H1 (cell line): ENCODE data around the gene RASSF5. TPM values are rescaled to one million over a fixed set of nuclear protein-coding genes. Genes with fewer than 3 reads are reported as not detected.

Experiments
- CTCF ChIA-PET: fragments of 300-600 bp; sonication (Branson Sonifier 250); formaldehyde crosslinking; loops from one replicate; lab custom pipeline; 2021; ENCODE audit not compliant: partially characterized antibody; lab: Charles Lee
- POLR2A ChIA-PET: fragments of 300-600 bp; sonication (Branson Sonifier 250); formaldehyde crosslinking; loops from one replicate; lab custom pipeline; 2021; ENCODE audit warnings: inconsistent platforms; ENCODE audit not compliant: partially characterized antibody; lab: Charles Lee
- DNase-seq, 2 experiments: peaks; one replicate each; pipeline versions ENCODE4 v3.0.0 to v3.0.0-alpha.2; 2010 to 2022; ENCODE audit warnings: low spot score in 2 of 2, low read depth in 1 of 2, mixed read lengths in 1 of 2
- FAIRE-seq: peaks from 2 replicates; lab custom pipeline; 2011; peaks lifted over from hg19 to GRCh38; lab: Jason Lieb, UNC
- H2AFZ ChIP-seq: 2 replicates; pipeline ENCODE4 v1.8.1; 2012; ENCODE audit warnings: low read length, inconsistent platforms
- H2AK5ac ChIP-seq: 2 replicates; pipeline ENCODE4 v1.6.1; 2013; ENCODE audit warnings: low read depth, low read length
- H2BK120ac ChIP-seq: replicated peaks from 2 replicates; pipeline ENCODE3; 2013; ENCODE audit warnings: low read depth, low read length, inconsistent platforms
- H2BK12ac ChIP-seq: 2 replicates; pipeline ENCODE4 v1.6.1; 2013; ENCODE audit warnings: low read depth, low read length
- H2BK15ac ChIP-seq: 2 replicates; pipeline ENCODE4 v1.6.1; 2013; ENCODE audit warnings: low read length
- H2BK20ac ChIP-seq: 2 replicates; pipeline ENCODE4 v1.6.1; 2013; ENCODE audit warnings: low read length
- H2BK5ac ChIP-seq: 2 replicates; pipeline ENCODE4 v1.6.1; 2013; ENCODE audit warnings: low read depth, low read length
- H3K14ac ChIP-seq: 2 replicates; pipeline ENCODE4 v1.6.1; 2013; ENCODE audit warnings: inconsistent platforms; ENCODE audit not compliant: insufficient read length
- H3K18ac ChIP-seq: 2 replicates; pipeline ENCODE4 v1.6.1; 2013; ENCODE audit warnings: low read length; ENCODE audit errors: extremely low read depth
- H3K23ac ChIP-seq: 2 replicates; pipeline ENCODE4 v1.6.1; 2013; ENCODE audit warnings: inconsistent platforms; ENCODE audit not compliant: insufficient read length
- H3K23me2 ChIP-seq: 2 replicates; pipeline ENCODE4 v1.6.1; 2013; ENCODE audit warnings: low read depth, low read length
- H3K27ac ChIP-seq: 2 replicates; pipeline ENCODE4 v1.6.1; 2011; ENCODE audit warnings: low read depth, low read length, inconsistent platforms
- H3K27me3 ChIP-seq, 4 experiments: replicated peaks in 1 of 4; 1 replicate in 1 of 4; 2 replicates in 3 of 4; pipeline versions ENCODE4 v1.6.1 to v1.8.1; 2011 to 2013; ENCODE audit warnings: low read length in 3 of 4, mild to moderate bottlenecking in 3 of 4, inconsistent platforms in 2 of 4, mixed read lengths in 2 of 4, moderate library complexity in 1 of 4; ENCODE audit not compliant: control insufficient read depth in 3 of 4, insufficient read depth in 3 of 4; ENCODE audit errors: extremely low read depth in 1 of 4
- H3K36me3 ChIP-seq, 4 experiments: 2 replicates each; pipeline versions ENCODE4 v1.6.1 to v1.8.1; 2011 to 2013; ENCODE audit warnings: mild to moderate bottlenecking in 4 of 4, low read length in 3 of 4, moderate library complexity in 2 of 4, control low read depth in 1 of 4, inconsistent platforms in 1 of 4; ENCODE audit not compliant: insufficient read depth in 4 of 4, control insufficient read depth in 2 of 4
- H3K4ac ChIP-seq: replicated peaks from 2 replicates; pipeline ENCODE3; 2013; ENCODE audit warnings: low read length, low read depth, mixed read lengths, inconsistent platforms; ENCODE audit not compliant: insufficient read length
- H3K4me1 ChIP-seq, 4 experiments: replicated peaks in 1 of 4; 1 replicate in 1 of 4; 2 replicates in 3 of 4; pipeline versions ENCODE4 v1.6.1 to v1.8.1; 2011 to 2013; ENCODE audit warnings: low read length in 3 of 4, inconsistent platforms in 2 of 4, mixed read lengths in 1 of 4; ENCODE audit not compliant: insufficient read depth in 4 of 4, control insufficient read depth in 3 of 4
- H3K4me2 ChIP-seq, 2 experiments: 2 replicates each; pipeline versions ENCODE4 v1.6.1 to v1.8.1; 2011 to 2013; ENCODE audit warnings: low read depth in 2 of 2, low read length in 2 of 2, control low read depth in 1 of 2, inconsistent platforms in 1 of 2, mild to moderate bottlenecking in 1 of 2; ENCODE audit not compliant: insufficient read depth in 1 of 2
- H3K4me3 ChIP-seq, 4 experiments: fragments of 200-600, 300-600 bp in 1 of 4; sonication (generic), shearing (Covaris generic), sonication (Bioruptor Twin) in 1 of 4; 2 replicates each; pipeline versions ENCODE4 v1.5.1 to v1.8.1; 2011 to 2016; ENCODE audit warnings: low read length in 4 of 4, low read depth in 3 of 4, control low read depth in 2 of 4, inconsistent platforms in 2 of 4, mild to moderate bottlenecking in 2 of 4, mixed read lengths in 1 of 4, moderate library complexity in 1 of 4; ENCODE audit not compliant: insufficient read depth in 2 of 4; ENCODE audit errors: extremely low read depth in 1 of 4
- H3K56ac ChIP-seq: replicated peaks from 2 replicates; pipeline ENCODE3; 2013; ENCODE audit warnings: low read depth, mild to moderate bottlenecking, mixed read lengths, low read length, inconsistent platforms; ENCODE audit not compliant: insufficient read length
- H3K79me1 ChIP-seq: 2 replicates; pipeline ENCODE4 v1.6.1; 2013; ENCODE audit warnings: low read depth, low read length, control low read depth
- H3K79me2 ChIP-seq, 2 experiments: 2 replicates each; pipeline versions ENCODE4 v1.6.1 to v1.8.1; 2012 to 2013; ENCODE audit warnings: low read length in 2 of 2, mild to moderate bottlenecking in 2 of 2, inconsistent platforms in 1 of 2; ENCODE audit not compliant: insufficient read depth in 2 of 2, control insufficient read depth in 1 of 2
- H3K9ac ChIP-seq, 4 experiments: replicated peaks in 1 of 4; 1 replicate in 1 of 4; 2 replicates in 3 of 4; pipeline versions ENCODE4 v1.6.1 to v1.8.1; 2011 to 2013; ENCODE audit warnings: low read depth in 3 of 4, low read length in 3 of 4, control low read depth in 2 of 4, mild to moderate bottlenecking in 2 of 4, moderate library complexity in 2 of 4, inconsistent platforms in 1 of 4; ENCODE audit errors: extremely low read depth in 1 of 4
- H3K9me3 ChIP-seq, 2 experiments: 2 replicates each; pipeline versions ENCODE4 v1.6.1 to v1.8.1; 2012 to 2013; ENCODE audit warnings: mild to moderate bottlenecking in 2 of 2, moderate library complexity in 2 of 2, control low read depth in 1 of 2, inconsistent platforms in 1 of 2, low read depth in 1 of 2, low read length in 1 of 2, mixed read lengths in 1 of 2; ENCODE audit not compliant: insufficient read depth in 2 of 2
- H4K20me1 ChIP-seq, 2 experiments: replicated peaks in 1 of 2; 2 replicates each; pipeline versions ENCODE3 to v1.8.1; 2011 to 2013; ENCODE audit warnings: inconsistent platforms in 2 of 2, low read length in 2 of 2, mild to moderate bottlenecking in 1 of 2; ENCODE audit not compliant: insufficient read depth in 2 of 2, control insufficient read depth in 1 of 2
- H4K5ac ChIP-seq: 2 replicates; pipeline ENCODE4 v1.6.1; 2013; ENCODE audit warnings: low read length, low read depth, mixed read lengths, inconsistent platforms; ENCODE audit not compliant: insufficient read length
- H4K8ac ChIP-seq: 2 replicates; pipeline ENCODE4 v1.8.0; 2013; ENCODE audit warnings: mild to moderate bottlenecking, moderate library complexity, low read length, inconsistent platforms; ENCODE audit not compliant: insufficient read depth; ENCODE audit errors: extremely low read depth
- H4K91ac ChIP-seq: replicated peaks from 2 replicates; pipeline ENCODE3; 2013; ENCODE audit warnings: low read length, mixed read lengths, inconsistent platforms; ENCODE audit not compliant: insufficient read length
- CHD2 ChIP-seq: IDR thresholded peaks from 2 replicates; pipeline ENCODE4 v1.6.1; 2012; ENCODE audit warnings: low read length, improper control_type of control experiment
- EGR1 ChIP-seq: IDR thresholded peaks from 2 replicates; pipeline ENCODE4 v1.6.1; 2011; ENCODE audit warnings: low read depth, low read length, borderline replicate concordance
- EZH2 ChIP-seq: fragments of 200-600 bp; sonication (generic); IDR thresholded peaks from 2 replicates; pipeline ENCODE4 v1.7.1; 2012; ENCODE audit warnings: low read depth, mild to moderate bottlenecking, moderate library complexity, low read length, inconsistent platforms; ENCODE audit not compliant: severe bottlenecking
- GTF2F1 ChIP-seq: IDR thresholded peaks from 2 replicates; pipeline ENCODE4 v1.6.1; 2012; ENCODE audit warnings: low read depth, low read length, improper control_type of control experiment, borderline replicate concordance
- JUN ChIP-seq: IDR thresholded peaks from 2 replicates; pipeline ENCODE4 v1.6.1; 2011; ENCODE audit warnings: low read depth, mild to moderate bottlenecking, improper control_type of control experiment, low read length
- JUND ChIP-seq: IDR thresholded peaks from 2 replicates; pipeline ENCODE4 v1.6.1; 2011; ENCODE audit warnings: mild to moderate bottlenecking, improper control_type of control experiment, low read length
- KDM4A ChIP-seq: IDR thresholded peaks from one replicate; pipeline ENCODE4 v1.7.1; 2012; ENCODE audit warnings: low read depth, mild to moderate bottlenecking, moderate library complexity, low read length, inconsistent platforms; ENCODE audit not compliant: severe bottlenecking
- MAFK ChIP-seq: IDR thresholded peaks from 2 replicates; pipeline ENCODE4 v1.6.1; 2012; ENCODE audit warnings: low read depth, mild to moderate bottlenecking, improper control_type of control experiment, low read length
- NANOG ChIP-seq: IDR thresholded peaks from 2 replicates; pipeline ENCODE4 v1.6.1; 2011; ENCODE audit warnings: low read length, low read depth, mild to moderate bottlenecking, inconsistent platforms; ENCODE audit not compliant: insufficient read depth, poor library complexity, severe bottlenecking
- NRF1 ChIP-seq: IDR thresholded peaks from 2 replicates; pipeline ENCODE4 v1.6.1; 2011; ENCODE audit warnings: mild to moderate bottlenecking, low read depth, low read length, improper control_type of control experiment
- POLR2A ChIP-seq, 2 experiments: IDR thresholded peaks; 1 replicate in 1 of 2; 2 replicates in 1 of 2; pipeline ENCODE4 v1.6.1; 2011; ENCODE audit warnings: low read depth in 2 of 2, low read length in 2 of 2, mild to moderate bottlenecking in 2 of 2; ENCODE audit errors: control extremely low read depth in 1 of 2
- SIRT6 ChIP-seq: IDR thresholded peaks from one replicate; pipeline ENCODE4 v1.7.1; 2012; ENCODE audit warnings: low read length, inconsistent platforms
- SP2 ChIP-seq: IDR thresholded peaks from 2 replicates; pipeline ENCODE4 v1.6.1; 2012; ENCODE audit warnings: mild to moderate bottlenecking, low read length, inconsistent platforms
- SRF ChIP-seq: IDR thresholded peaks from 2 replicates; pipeline ENCODE4 v1.6.1; 2011; ENCODE audit warnings: mild to moderate bottlenecking, low read depth, low read length, moderate library complexity
- SUZ12 ChIP-seq: fragments of 200-600 bp; sonication (generic); IDR thresholded peaks from 2 replicates; pipeline ENCODE4 v1.6.1; 2012; ENCODE audit warnings: mild to moderate bottlenecking, inconsistent platforms, low read length, moderate library complexity, mixed read lengths
- TEAD4 ChIP-seq: IDR thresholded peaks from 2 replicates; pipeline ENCODE4 v1.6.1; 2012; ENCODE audit warnings: low read depth, low read length, inconsistent platforms, mixed read lengths
- WGBS, 2 experiments: shearing (Covaris generic) in 1 of 2; methylation state at CpG; one replicate each; pipeline versions ENCODE4 v1.1.6 to v1.1.7; 2013 to 2015; ENCODE audit warnings: low lambda C conversion rate in 2 of 2, mixed read lengths in 2 of 2, inconsistent platforms in 1 of 2, low coverage in 1 of 2, missing lambda C conversion rate in 1 of 2; ENCODE audit not compliant: insufficient replicate concordance in 2 of 2, insufficient coverage in 1 of 2, insufficient read length in 1 of 2; ENCODE audit errors: extremely low coverage in 1 of 2, missing lambda C conversion rate in 1 of 2; 5-methylcytosine and 5-hydroxymethylcytosine counted together
- polyA plus RNA-seq, 7 experiments: library from polyadenylated mRNA; depleted of rRNA in 3 of 7; stranded (reverse) in 5 of 7; unstranded in 2 of 7; fragments of >200 nt in 5 of 7; fragments of 200-250 nt in 2 of 7; gene quantifications; 1 replicate in 5 of 7; 2 replicates in 1 of 7; 4 replicates in 1 of 7; pipeline versions ENCODE4 v1.2.1 to v1.2.3, GENCODE V29; 2011 to 2013; ENCODE audit warnings: missing spikeins in 2 of 7, mixed read lengths in 2 of 7
- total RNA-seq: library from RNA; stranded (reverse); fragmentation: NEBNext Ultra II Directional; extraction: Animal tissue kit (Norgen Biotek cat#: 25700); gene quantifications from 2 replicates; pipeline ENCODE4 v1.2.1, GENCODE V29; 2021

Gene RASSF5
- total and polyA plus RNA-seq, 2 of the 8 experiments (the other 6 are each of a cell fraction or from before 2014, with no cell fraction given), result 0.82 to 1.8 TPM

- Histone ChIP-seq H2BK5ac (no peak overlapping the region), H4K91ac (no peak overlapping the region), H2BK15ac (no peak overlapping the region), H3K4me3 (no peak overlapping the region), H3K4me2 (no peak overlapping the region), H3K79me2 (no peaks in the 10 kb centered on the region), H3K4ac (no peak overlapping the region), H2BK20ac (no peak overlapping the region), H2AFZ (no peak overlapping the region), H4K5ac (no peak overlapping the region), H3K23me2 (no peaks in the 10 kb centered on the region), H3K23ac (no peak overlapping the region), H3K36me3 (peaks cover 0 to 3% (median 0%) of the 10 kb centered on the region in 4 experiments; a peak in 1 of 8 replicates), H3K56ac (no peak overlapping the region), H3K79me1 (no peaks in the 10 kb centered on the region), H3K27me3 (peaks cover 0 to 3% (median 0%) of the 10 kb centered on the region in 4 experiments; a peak in 2 of 7 replicates), H2BK12ac (no peak overlapping the region), H4K8ac (no peak overlapping the region), H2BK120ac (no peak overlapping the region), H2AK5ac (no peak overlapping the region), H3K18ac (no peak overlapping the region), H3K27ac (no peak overlapping the region), H3K14ac (no peak overlapping the region), H3K4me1 (peaks cover 0 to 2% (median 0%) of the 10 kb centered on the region in 4 experiments; a peak in 3 of 7 replicates), H4K20me1 (peaks cover 0 to 1% of the 10 kb centered on the region in 2 experiments), H3K9ac (no peak overlapping the region), H3K9me3 (no peaks in the 10 kb centered on the region)
- DNase-seq (no peak), FAIRE-seq (no peak)
- 89% methylated on average over 8 of the region's 8 CpGs; no CpG with 5 or more reads in 1 of the 2 experiments for WGBS, 2 experiments
- CTCF ChIA-PET, result interaction anchor here (0.9 to 3.4 kb wide), 6 partner anchors 9 to 148 kb away, joined by 3 to 35 read pairs (median 4); partner anchors contain the start of gene EIF2D
- POLR2A ChIA-PET, result no interaction called here
- TF ChIP-seq JUND, result no peak
- no peak for TF ChIP-seq POLR2A (IDR thresholded peaks at IDR 0.05; ENCODE audit: control extremely low read depth in 1 of 2, low read depth in 2 of 2, low read length in 2 of 2)
- no peak for TF ChIP-seq CHD2
- TF ChIP-seq NANOG, result no peak
- no peak for TF ChIP-seq SP2
- TF ChIP-seq SIRT6, result no peak
- no peak for TF ChIP-seq NRF1
- no peak for TF ChIP-seq SRF
- TF ChIP-seq TEAD4, result no peak
- no peak for TF ChIP-seq JUN
- no peak for TF ChIP-seq EZH2
- TF ChIP-seq KDM4A, result no peak
- no peak for TF ChIP-seq MAFK
- no peak for TF ChIP-seq SUZ12
- TF ChIP-seq GTF2F1, result no peak
- TF ChIP-seq EGR1, result no peak
These were observed 43.4 kb upstream of the RASSF5 start for GRCh38 chr1:206463911-206464310.
